NCI-H226 (cell line): ENCODE measurements around the gene KRT2.

ENCODE experiments used
- DNase-seq: peaks from one replicate; pipeline ENCODE4 v3.0.0-alpha.2; 2015

The KRT2 gene

GRCh38 chr12:52662918-52663229 is 10.9 kb upstream of the KRT2 start:
- no peak for DNase-seq

DNA sequence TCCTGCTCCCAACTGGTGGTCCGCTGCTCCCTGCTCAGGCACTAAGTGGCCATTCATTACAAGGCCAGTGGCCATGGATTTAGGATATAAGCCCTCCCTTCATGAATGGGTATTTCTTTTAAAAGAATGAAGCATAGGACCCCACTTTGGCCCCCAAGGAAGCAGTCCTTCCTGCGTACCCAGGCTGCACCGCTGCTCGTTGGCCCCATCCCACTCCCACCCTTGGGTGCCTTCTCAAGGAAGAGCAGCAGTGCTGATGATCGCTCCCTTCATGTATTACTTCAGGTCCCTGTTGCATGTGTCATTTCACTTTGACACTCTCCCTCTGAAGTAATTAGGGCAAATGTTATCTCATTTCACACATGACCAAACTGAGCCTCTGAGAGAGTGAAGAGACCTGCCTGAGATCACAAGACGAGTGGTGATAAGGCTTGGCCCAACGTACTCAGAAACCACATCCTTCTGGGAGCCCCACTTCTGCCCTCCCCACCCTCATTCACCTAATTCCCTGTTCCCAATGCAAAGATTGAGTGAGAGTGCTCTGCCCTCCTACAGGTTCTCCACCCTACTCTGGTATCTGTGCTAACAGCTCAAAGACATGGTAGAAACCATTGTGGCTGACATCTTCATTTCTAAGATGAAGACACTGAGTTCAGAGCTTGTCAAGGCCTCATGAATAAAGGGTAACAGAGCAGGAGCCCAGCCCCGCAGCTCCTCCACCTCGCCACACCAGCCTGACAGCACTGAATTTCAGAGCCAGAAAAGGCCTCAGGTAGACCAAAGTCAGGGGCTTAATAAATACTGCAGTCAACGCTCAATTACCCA is 10.3 kb upstream of the KRT2 start:
- DNase-seq, result no peak

- no peak for DNase-seq
These were observed 9.7 kb upstream of the KRT2 start for GRCh38 chr12:52661668-52662067.

GRCh38 chr12:52660934-52661499 is 9.0 kb upstream of the KRT2 start:
- DNase-seq, result no peak

DNA sequence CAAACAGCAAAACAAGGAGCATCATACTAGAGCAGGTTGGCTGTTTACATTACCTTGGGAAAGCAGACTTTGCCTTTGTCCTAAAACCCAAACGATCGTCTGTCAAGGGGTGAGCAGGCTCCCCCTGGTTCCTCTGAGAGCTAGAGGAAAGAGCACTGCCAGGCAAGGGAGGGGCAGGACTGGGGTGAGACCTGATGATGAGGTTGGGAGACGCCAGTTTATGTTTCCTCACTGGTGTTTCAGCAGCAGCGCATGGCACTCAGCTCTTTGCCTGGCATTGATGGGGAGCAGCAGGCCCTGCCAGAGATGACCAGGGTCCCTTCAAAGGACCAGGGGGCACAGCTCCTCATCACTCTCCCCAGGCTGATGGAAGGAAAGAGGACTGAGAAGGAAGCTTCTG is 7.9 kb upstream of the KRT2 start:
- DNase-seq, result no peak

- DNase-seq, result no peak
These were observed 7.4 kb upstream of the KRT2 start for GRCh38 chr12:52659395-52659794.

- no peak for DNase-seq
These were observed 6.2 kb upstream of the KRT2 start for GRCh38 chr12:52658196-52658595.

- DNase-seq, result no peak
These were observed 5.4 kb upstream of the KRT2 start for GRCh38 chr12:52657250-52657902.

GRCh38 chr12:52656616-52657015 is 4.6 kb upstream of the KRT2 start:
- DNase-seq, result peak; percentile 71

GRCh38 chr12:52655720-52656124 is 3.7 kb upstream of the KRT2 start:
- peak; percentile 54 for DNase-seq

GRCh38 chr12:52655251-52655650 is 3.2 kb upstream of the KRT2 start:
- peak; percentile 78 for DNase-seq

DNA sequence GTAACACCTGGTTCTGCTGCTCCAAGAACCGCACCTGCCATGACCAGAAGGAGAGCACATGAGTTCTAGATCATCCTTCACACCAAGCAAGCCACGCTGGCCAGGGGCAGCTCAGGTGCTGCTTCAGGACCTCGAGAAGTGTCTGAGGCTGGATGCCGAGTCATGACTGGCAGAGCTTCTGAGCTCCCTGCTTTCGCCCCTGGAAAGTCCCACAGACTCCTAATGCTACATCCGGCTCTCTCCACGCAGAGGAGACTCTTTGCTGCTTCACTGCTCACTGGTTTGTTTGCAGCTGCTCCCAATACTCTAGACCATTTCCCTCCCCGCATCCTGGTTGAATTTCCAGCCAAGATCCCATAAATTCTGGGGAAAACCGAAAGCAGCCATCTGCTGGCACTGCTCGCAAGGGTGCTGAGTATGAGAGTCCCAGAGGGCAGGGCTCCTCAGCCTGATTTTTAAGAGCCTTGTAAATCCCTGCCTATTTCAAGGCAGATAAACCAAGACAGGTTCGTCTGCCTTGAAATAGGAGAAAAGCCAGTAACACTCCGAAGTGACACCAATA is 1.4 kb downstream of the KRT2 start:
- no peak for DNase-seq

DNA sequence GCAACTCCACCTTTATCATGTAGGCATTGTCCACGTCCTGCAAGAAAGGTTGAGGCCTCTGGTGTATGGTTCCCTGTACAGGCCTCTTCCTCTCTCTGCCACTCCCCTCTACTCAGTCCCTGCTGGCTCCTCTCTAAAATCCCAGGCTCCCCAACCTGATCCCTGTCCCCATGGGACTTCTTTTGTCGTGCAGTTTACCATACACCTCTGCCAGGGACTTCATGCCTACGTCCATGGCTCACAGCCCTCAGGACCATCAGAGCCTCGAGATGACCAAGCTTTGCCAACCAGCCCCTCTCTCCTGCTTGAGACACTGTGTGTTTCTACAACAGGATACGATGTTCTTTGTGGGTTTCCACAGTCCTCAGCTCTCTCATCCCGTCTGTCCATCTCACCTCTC is 2.9 kb downstream of the KRT2 start:
- DNase-seq, result no peak

- no peak for DNase-seq
These were observed 3.9 kb downstream of the KRT2 start for GRCh38 chr12:52648012-52648550.

GRCh38 chr12:52647601-52648000 is 4.4 kb downstream of the KRT2 start:
- no peak for DNase-seq

DNA sequence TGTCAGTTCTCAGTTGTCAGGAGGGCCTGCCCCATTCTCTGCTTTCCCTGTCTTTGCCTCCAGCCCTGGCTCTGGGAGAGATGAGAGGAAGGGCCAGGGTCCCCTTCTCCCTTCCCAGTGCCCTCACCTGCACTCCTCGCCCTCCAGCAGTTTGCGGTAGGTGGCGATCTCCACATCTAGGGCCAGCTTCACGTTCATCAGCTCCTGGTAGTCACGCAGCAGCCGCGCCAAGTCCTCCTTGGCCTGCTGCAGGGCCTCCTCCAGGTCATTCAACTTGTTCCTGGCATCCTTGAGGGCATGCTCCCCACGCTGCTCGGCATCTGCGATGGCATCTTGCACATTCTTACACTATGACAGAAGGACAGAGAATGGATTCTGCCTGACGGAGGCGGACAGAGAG is 5.4 kb downstream of the KRT2 start:
- DNase-seq, result no peak

- no peak for DNase-seq
These were observed 6.0 kb downstream of the KRT2 start for GRCh38 chr12:52645982-52646381.

GRCh38 chr12:52645120-52645761 is 6.8 kb downstream of the KRT2 start:
- DNase-seq, result no peak

GRCh38 chr12:52644078-52644415 is 8.0 kb downstream of the KRT2 start:
- DNase-seq, result no peak

- DNase-seq, result no peak
These were observed 8.6 kb downstream of the KRT2 start for GRCh38 chr12:52643233-52644077.

- DNase-seq, result no peak
These were observed 10.5 kb downstream of the KRT2 start for GRCh38 chr12:52641468-52641867.

DNA sequence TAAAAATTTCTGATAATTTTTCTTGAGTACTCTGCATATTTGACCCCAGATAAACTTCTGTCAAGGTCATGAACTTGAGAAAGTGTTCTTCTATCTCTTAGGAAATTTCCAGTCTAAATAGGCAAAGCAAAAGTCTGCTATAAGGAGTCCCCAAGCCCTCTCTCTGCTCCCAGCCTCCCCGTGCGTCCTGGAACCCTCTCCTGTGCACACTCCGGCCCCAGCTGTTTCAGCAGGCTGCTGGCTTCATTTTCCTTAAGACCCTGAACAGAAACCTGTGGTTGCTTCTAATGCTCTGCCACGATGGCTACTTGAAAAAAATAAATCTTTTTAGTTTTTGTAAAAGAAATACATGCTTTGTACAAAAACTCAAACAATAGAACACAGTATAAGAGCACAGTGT is 14.7 kb downstream of the KRT2 start:
- no peak for DNase-seq
